CMK (cell line): Measurements from ENCODE around the gene LIN52.
"Not testable (repeated sequence)": the region's sequence is repeated elsewhere in the genome, so short reads cannot be mapped to it uniquely, and the experiment has no call there.

Source experiments
- DNase-seq: peaks from one replicate; pipeline ENCODE4 v3.0.0-alpha.2; 2010; ENCODE audit warnings: low read depth

The LIN52 gene

DNA sequence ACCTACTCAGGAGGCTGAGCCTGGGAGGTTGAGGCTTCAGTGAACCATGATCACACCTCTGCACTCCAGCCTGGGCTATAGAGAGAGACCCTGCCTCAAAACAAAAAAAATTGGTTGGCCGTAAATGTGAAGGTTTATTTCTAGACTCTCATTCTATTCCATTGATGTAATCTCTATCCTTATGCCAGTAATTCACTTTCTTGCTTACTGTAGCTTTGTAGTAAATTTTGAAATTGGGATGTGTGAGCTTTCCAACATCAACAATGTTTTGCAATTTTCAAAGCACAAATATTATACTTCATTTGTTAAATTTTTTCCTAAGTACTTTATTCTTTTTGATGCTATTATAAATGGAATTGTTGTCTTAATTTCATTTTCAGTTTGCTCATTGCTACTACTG, 24.6 kb downstream of the LIN52 start:
- DNase-seq: no peak

DNA sequence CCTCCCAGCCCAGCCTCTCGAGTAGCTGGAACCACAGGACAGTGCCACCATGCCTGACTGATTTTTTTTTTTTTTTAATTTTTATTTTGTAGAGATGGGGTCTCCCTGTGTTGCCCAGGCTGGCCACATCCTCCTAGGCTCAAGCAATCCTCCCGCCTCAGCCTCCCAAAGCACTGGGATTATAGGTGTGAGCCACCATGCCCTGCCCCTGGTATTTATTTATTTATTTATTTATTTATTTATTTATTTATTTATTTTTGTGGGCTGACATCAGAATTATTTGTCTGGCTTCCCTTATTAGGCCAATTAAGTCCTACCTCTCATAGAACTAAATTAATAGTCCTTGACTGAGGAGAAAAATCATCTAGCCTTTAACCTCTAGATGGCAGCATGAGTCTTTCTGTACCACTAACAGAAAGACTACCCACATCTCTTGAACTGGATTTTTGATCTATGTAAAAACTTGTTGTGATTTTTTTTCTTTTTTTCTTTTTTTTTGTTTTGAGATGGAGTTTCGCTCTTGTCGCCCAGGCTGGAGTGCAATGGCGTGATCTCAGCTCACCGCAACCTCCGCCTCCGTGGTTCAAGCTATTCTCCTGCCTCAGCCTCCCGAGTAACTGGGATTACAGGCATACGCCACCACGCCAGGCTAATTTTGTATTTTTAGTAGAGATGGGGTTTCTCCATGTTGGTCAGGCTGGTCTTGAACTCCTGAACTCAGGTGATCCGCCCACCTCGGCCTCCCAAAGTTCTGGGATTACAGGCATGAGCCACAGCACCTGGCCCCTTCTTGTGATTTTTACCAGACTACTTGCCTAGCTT, 26.9 kb downstream of the LIN52 start:
- DNase-seq: peak; percentile 7

DNA sequence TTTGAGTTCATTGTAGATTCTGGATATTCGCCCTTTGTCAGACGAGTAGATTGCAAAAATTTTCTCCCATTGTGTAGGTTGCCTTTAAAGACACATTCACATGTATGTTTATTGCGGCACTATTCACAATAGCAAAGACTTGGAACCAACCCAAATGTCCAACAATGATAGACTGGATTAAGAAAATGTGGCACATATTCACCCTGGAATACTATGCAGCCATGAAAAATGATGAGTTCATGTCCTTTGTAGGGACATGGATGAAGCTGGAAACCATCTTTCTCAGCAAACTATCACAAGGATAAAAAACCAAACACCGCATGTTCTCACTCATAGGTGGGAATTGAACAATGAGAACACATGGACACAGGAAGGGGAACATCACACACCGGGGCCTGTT, 40.7 kb downstream of the LIN52 start:
- not testable (repeated sequence) for DNase-seq

DNA sequence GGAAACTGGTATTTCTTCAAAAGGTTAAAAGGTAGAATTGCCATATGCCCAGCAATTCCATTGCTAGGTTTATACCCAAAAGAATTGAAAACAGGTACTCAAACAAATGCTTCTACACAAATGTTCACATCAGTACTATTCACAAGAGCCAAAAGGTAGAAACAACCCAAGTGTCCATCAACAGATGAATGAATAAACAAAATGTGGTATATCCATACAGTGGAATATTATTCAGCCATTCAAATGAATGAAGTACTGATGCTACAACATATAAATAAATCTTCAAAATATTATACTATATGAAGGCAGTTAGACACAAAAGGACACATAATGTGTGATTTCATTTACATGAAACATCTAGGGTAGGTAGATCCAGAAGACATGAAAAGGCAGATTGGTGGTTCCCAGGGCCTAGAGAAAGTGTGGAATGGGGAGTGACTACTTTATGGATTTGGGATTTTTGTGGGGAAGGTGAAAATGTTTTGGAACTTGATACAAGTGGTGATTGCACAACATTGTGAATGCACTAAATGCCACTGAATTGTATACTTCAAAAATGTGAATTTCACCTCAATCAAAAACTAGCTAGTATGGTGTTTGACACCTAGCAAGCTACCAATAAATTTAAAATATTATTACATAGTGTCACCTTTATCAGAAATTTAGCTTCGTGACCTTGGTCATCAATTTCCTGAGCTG, 41.7 kb downstream of the LIN52 start:
- no peak for DNase-seq

DNA sequence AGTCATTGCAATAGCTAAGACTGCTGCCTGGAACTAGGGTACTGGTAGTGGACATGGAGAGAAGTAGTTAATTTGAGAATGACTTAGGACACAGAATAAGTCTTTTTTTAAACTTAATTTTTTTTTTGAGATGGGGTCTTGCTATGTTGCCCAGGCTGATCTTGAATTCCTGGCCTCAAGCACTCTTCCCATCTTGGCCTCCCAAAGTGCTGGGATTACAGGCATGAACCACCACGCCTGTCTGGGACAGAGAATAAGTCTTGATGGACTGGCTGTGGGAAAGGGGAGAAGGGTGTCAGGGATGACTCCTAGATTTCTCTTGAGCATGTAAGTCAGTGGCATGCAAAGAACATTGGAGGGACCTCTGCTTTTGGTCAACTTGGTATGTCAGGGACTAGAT, 42.9 kb downstream of the LIN52 start:
- no peak for DNase-seq

DNA sequence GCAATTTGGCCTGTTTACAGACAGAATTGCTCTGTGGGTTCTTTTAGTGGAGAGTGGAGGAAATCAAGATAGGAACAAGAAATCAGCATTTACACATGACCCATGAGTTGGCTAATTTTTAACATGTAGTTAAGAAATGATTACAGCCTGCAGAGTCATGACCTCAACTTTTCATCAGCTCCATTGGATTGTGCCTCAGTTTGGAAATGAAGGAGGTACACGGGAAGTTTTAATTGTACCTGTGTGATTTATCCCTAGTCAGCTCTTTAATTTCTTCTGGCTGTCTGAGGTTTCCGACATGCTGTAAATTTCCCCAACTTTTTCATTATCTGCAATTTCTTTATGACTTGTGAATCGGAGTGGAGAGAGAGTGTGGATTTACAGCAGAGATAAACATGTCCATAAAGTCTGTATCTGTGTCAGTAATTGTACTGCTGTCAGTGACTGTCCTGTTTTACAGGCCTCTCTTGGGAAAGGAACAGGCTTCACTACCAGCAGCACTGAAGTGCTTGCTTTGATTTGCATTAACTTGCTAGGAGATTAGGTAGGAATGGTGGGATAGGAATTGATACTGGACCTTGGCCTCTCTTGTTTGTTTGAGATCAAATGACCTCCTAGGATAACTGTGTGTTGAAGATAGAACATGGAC, 49.2 kb downstream of the LIN52 start:
- no peak for DNase-seq

DNA sequence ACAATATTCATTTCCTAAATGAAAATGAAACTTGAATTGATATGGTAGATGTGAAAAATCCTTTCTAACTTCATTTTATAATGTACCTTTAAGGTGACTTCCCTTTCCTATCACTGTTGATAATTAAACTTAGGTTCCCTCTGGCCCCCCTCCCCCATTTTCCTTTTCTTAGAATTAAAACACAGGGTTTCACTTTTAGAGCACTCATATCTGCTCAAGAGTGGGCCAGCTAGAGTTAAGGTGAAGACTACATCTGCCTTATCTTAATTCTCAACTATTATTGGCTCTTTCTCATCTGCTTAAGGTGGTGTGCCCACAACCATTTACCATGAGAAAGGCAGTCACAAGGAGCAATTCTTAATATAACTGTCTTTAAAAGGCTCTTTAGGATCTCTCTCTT, 49.7 kb downstream of the LIN52 start:
- no peak for DNase-seq

DNA sequence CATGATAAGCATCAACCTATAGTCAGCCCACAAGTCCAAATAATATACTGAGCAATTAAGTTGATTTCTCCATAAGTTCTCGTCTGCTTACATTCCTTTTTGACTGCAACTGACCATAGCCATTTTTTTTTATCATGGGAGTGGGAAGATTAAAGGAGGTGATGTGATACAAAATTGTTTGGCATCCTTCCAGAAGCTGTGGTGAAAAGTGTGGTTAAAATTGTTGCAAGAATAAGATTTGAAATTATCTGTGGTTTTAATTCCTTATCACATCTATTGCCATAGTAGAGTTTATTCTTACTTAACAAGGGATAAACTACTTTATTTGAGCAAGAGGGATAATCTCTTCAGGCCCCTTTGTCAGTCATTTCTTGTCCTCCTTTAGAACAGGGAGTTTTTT, 50.7 kb downstream of the LIN52 start:
- no peak for DNase-seq

DNA sequence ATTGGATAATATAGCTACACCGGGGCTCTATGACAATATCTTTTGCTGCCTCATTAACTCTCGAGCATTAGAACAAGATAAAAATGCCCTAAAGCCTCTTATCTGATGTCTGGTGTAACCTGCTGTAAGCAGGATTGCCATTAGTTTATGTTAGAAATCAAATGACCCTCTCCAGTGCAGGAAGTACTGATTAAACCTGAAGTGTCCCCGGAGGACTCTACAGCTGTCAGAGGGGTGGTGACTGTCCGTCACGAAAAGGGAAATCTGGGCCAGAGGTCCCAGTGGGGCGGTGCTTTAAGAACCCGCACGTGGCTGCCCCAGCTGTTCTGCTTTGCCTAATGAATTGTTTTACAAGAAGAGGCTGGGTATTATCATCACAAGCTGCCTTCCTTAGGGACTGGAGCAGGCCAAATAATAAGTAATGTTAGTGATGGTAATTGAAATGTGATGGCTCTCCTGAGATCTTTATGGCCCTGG, 55.7 kb downstream of the LIN52 start:
- no peak for DNase-seq

DNA sequence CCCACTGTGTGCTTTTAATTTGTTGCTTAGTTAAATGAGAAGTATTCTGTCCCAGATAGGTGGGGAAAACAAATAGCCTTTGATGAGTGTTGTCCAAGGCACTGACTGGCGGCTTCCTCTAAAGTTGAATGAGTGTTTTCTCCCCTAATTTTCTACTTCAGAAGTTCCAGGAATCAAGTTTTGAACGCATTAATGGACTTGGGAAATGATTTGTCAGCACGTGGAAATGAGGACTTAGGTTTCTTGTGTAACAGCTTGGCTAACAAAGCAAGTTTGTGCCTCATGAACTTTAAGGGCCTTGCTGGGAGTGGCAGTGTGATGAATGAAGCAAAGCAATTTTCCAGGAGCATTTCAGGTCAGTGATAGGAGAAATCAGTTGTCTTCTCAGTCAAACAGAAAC, 56.9 kb downstream of the LIN52 start:
- DNase-seq: no peak

DNA sequence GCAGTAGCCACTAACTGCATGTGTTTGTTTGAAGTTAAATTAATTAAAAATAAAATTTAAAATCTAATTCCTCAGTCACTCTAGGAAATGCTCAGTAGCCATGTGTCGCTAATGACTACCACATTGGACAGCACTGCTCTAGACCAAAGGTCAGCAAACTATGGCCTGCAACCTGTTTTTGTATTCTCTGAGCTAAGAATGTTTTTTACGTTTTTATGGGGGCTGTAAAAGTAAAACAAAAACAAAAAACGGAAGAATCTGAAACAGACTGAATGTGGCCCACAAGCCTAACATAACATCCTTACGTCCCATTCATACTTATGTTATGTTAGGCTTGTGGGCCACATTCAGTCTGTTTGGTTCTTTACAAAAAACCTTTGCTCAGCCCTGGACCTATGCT, 57.8 kb downstream of the LIN52 start:
- no peak for DNase-seq

DNA sequence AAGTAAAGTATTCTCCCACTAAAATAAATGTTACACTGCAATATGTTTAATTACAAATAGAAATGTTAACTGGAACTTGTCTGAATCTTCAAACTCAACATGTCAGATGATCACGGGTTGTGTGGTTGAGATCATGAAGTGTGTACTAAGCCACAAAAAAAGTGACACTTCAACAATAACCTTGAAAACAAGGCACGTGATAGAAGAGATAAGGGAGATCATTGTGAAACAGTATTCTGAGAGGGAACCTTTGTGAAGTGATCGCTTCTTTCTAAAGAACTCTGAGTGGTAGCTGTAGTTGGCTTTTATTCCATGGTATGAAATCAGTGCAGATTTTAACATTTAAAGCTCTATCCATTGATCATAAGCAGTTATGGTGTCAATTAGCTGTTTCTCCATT, 60.0 kb downstream of the LIN52 start:
- no peak for DNase-seq

DNA sequence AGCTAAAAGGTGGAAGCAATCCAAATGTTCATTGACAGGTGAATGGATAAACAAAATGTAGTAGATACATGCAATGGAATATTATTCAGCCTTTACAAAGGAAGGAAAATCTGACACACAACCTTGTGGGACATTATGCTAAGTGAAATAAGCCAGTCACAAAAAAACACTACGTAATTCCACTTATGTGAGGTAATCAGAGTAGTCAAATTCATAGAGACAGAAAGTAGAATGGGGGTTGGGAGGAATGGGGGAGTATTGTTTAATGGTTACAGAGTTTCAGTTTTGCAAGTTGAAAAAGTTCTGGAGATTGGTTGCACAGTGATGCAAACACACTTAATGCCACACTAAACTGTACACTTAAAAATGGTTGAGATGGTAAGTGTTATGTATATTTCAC, 62.8 kb downstream of the LIN52 start:
- no peak for DNase-seq

DNA sequence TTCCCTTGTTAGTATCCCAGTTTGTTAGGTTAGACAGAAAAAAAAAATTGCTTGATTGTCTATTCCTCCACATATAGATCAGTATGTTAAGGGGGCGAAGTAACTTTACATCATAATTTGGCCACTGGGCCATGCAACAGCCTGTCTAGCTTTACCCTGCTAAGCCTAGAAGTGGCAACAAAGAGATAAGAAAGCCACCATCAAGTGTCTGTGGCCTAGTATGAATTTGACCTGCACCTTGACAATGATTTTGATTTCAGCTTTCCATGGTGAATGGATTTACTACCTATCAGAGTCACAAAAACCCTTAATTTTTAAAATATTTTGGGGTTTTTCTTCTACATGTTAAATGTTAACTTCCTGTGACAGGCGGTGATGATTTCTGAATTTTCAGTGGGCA, 63.9 kb downstream of the LIN52 start:
- DNase-seq: no peak

DNA sequence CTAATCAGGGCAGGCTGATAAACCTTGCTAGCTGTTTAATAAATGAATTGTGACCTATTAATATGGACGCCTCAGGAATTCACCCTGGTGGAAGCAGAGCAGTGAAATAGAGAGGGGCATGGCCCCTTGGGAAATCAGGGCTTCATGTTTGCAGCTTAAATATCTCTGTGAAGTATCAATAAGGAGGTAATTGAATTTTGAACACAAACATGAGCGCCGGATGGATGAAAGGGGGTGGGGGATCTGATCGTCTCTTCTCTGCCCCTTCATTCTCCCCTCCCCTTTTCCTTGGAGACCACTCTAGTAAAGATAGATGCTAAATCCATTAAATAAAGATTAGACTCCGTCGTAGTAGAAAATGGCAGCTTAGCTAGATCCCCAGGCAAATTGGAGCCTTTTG, 70.5 kb downstream of the LIN52 start:
- DNase-seq: no peak

DNA sequence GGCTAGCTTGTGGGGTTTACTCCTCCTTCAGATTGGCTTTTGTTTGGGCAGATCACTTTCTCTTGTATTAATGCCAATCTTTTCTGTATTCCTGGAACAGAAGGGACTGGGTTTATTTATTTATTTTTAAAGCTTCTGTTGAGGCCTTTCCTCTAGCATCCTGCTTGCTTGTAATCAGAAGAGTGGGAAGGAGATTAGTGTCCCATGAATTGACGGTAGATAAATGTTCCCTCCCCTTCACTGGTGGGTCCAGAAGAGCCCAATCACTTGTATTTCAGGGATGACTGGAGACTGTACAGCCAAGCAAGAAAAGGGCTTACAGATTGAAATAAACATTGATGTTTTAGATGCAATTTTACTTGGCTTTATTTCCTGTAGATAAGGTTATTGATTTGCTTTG, 71.0 kb downstream of the LIN52 start:
- DNase-seq: no peak

DNA sequence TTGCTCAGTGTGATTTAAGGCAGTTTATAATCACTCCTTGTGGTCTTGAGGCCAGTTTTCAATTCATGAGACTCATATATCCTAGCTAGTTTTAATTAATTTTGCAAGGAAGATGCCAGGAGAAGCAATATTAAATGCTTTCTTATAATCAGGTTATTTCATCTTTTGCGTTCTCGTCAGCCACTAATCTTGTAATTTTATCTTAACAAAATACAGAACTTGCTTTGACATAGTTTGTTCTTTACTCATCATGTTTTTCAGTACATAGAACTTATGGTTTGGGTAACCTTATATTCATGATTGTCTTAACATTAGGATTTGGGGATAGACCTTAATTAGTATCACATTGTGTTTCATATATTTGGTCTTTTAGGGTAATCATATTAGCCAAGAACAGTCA, 76.0 kb downstream of the LIN52 start:
- no peak for DNase-seq

DNA sequence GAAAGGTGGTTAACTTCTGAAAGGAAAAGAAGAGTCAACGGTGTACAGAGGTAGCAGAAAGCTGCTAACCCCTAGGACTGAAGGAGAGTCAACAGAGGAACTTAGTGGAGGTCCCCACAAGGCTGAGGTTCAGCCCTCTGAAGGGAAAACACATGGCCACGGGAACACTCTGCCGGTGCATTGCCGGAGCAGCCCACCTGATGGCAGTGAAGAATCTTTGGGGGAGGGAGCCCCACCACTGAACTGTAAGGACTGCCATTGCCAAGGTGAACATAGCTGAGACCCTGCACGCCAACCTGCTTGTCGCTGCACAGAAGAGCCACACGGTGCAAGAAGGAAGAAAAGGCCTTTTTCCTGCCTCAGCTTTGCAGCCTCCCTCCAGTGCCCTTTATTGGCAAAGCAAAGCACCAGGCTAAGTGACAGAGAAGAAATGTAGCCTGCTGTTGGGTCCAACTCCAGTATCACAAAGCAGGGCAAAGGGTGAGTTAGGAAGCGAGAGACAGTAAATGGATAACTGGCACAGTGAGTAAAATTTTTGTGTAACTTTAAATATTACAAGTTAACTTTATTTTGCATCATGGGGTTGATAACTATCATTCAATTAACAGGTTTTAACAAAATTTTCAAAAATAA, 76.9 kb downstream of the LIN52 start:
- no peak for DNase-seq

DNA sequence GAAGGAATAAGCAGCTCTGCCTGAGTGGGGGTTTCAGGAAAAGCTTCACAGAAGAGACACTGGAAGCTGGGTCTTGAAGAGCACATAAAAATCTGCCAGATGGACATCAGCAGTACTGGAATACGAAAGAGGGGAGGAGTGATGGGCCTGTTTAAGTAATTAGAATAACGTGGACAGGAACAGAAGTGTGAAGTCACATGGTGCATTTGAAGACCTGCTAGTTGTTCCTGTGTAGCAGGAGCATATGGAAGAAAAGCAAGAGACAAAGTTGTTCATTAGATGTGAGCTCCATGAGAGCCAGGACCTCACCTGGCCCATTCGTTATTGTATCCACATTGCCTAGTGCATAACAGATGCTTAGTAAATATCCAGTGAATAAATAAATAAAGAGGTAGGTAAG, 85.2 kb downstream of the LIN52 start:
- no peak for DNase-seq

DNA sequence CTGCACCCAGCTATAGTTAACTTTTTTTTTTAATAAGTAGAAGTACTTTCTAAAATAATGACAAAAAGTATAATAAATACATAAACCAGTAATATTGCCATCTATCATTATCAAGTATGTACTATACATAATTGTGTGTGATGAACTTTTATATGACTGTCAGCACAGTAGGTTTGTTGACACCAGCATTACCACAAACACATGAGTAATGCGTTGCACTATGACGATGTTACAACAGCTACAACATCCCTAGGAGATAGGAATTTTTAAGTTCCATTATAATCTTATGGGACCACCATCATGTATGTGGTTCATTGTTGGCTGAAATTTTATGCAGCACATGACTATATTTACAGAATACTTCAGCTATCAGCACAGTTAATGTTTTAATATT, 91.6 kb downstream of the LIN52 start:
- DNase-seq: no peak

DNA sequence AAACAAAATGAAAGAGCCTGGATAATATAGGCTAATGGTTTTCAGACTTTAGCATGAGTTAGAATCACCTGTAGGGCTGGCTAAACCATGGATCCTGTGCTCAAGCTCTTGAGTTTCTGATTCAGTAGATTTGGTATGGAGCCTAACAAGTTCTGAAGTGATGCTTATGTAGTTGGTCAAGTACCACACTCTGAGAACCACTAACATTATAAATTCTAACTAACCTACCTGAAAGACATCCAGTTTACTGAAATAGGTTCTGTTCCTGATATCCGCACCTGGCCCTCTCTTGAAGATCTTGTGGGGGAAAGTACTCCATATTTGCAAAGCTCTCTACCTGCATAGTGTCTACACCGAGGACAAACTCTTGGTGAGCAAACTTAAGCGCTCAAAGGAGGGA, 95.1 kb downstream of the LIN52 start:
- DNase-seq: no peak

DNA sequence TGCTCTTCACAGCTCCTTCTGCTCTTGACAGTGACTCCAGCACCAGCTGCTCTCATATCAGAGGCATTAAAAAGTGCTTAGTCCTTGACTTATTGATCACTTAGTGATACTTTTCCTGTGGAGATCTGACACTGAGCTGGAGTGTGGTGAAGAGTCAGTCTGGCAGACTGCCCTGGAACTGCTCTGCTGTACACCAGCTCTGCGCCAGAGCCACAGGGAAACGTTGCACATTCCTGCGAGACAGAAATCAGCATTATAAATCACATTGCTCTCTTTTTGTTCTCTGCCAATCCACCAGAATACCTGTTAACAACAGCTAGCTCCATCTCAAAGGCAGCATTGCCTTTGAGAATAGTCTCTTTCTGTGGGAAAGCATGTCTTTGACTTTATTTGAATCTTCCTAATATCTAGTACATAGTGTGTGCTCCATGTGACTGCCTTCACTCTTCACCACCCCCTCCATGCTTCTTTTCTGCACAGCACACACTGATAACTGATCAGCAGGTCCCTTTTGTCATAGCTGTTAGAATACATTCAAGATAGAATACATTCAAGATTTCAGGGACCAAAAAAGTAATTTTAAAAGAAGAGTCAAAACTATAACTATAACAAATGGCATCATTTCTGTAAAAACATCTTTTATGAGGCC, 106.3 kb downstream of the LIN52 start:
- DNase-seq: no peak
